H1 (cell line): ENCODE data around the gene SP7. TPM values are rescaled to one million over a fixed set of nuclear protein-coding genes. Genes with fewer than 3 reads are reported as not detected.

Experiments
- BRCA1 ChIP-seq: IDR thresholded peaks from 2 replicates; pipeline ENCODE4 v1.6.1; 2012; ENCODE audit warnings: low read depth, low read length, improper control_type of control experiment
- CHD2 ChIP-seq: IDR thresholded peaks from 2 replicates; pipeline ENCODE4 v1.6.1; 2012; ENCODE audit warnings: low read length, improper control_type of control experiment
- CTBP2 ChIP-seq: IDR thresholded peaks from 2 replicates; pipeline ENCODE4 v1.7.0; 2011; ENCODE audit warnings: borderline replicate concordance, mild to moderate bottlenecking, moderate library complexity, mixed read lengths, low read length; ENCODE audit not compliant: insufficient read depth, insufficient read length
- EZH2 ChIP-seq: fragments of 200-600 bp; sonication (generic); IDR thresholded peaks from 2 replicates; pipeline ENCODE4 v1.7.1; 2012; ENCODE audit warnings: low read depth, mild to moderate bottlenecking, moderate library complexity, low read length, inconsistent platforms; ENCODE audit not compliant: severe bottlenecking
- KDM5A ChIP-seq: fragments of 200-600 bp; IDR thresholded peaks from 2 replicates; pipeline ENCODE4 v1.7.1; 2012; ENCODE audit warnings: mild to moderate bottlenecking, low read length, inconsistent platforms, mixed read lengths
- RFX5 ChIP-seq: IDR thresholded peaks from 2 replicates; pipeline ENCODE4 v1.6.1; 2011; ENCODE audit warnings: low read depth, low read length, improper control_type of control experiment, borderline replicate concordance
- ZNF274 ChIP-seq: IDR thresholded peaks from 2 replicates; pipeline ENCODE4 v1.7.0; 2012; ENCODE audit warnings: low read length, borderline replicate concordance; ENCODE audit errors: extremely low read depth
- polyA plus RNA-seq, 7 experiments: library from polyadenylated mRNA; depleted of rRNA in 3 of 7; stranded (reverse) in 5 of 7; unstranded in 2 of 7; fragments of >200 nt in 5 of 7; fragments of 200-250 nt in 2 of 7; gene quantifications; 1 replicate in 5 of 7; 2 replicates in 1 of 7; 4 replicates in 1 of 7; pipeline versions ENCODE4 v1.2.1 to v1.2.3, GENCODE V29; 2011 to 2013; ENCODE audit warnings: missing spikeins in 2 of 7, mixed read lengths in 2 of 7
- total RNA-seq: library from RNA; stranded (reverse); fragmentation: NEBNext Ultra II Directional; extraction: Animal tissue kit (Norgen Biotek cat#: 25700); gene quantifications from 2 replicates; pipeline ENCODE4 v1.2.1, GENCODE V29; 2021
- TF ChIP-seq, protein P1 (sequence below): IDR thresholded peaks from 2 replicates; pipeline ENCODE4 v1.6.1; 2011; ENCODE audit warnings: low read length, improper control_type of control experiment

Gene SP7
- total and polyA plus RNA-seq, 2 of the 8 experiments (the other 6 are each of a cell fraction or from before 2014, with no cell fraction given) = 0.12 to 0.13 TPM

DNA sequence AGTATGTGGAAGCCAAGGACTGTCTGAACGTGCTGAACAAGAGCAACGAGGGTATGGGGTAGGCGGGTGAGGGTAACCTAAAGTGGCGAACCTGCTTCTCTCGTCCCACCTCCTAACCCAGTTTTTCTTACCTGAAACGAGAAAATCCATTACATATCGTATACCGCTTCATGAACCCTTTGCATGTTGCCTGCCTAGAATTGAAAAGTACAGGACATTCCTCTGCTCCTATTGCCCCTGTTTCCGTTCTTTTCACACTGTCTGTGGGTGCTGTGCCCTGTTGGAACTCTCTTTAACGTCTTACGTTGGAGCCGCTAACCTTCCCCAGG lies 40.3 kb downstream of the SP7 start (continued):
- TF ChIP-seq, protein P1, sequence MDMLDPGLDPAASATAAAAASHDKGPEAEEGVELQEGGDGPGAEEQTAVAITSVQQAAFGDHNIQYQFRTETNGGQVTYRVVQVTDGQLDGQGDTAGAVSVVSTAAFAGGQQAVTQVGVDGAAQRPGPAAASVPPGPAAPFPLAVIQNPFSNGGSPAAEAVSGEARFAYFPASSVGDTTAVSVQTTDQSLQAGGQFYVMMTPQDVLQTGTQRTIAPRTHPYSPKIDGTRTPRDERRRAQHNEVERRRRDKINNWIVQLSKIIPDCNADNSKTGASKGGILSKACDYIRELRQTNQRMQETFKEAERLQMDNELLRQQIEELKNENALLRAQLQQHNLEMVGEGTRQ = no peak
- TF ChIP-seq KDM5A (0 out of 2 replicates have a peak, but pooled peaks have one; percentile 12), RFX5 (no peak), ZNF274 (no peak), CHD2 (no peak), BRCA1 (no peak), CTBP2 (no peak), EZH2 (no peak)
